GM21737 (cell line): Measurements from ENCODE around the gene EDAR.

Experiments used
- ATAC-seq: cut with Tn5 transposase; IDR thresholded peaks from one replicate; pipeline ENCODE4 v1.9.1; 2021; ENCODE audit warnings: mild to moderate bottlenecking, moderate library complexity; ENCODE audit not compliant: unreplicated experiment

Gene EDAR

GRCh38 chr2:108988796-108989713 lies at the start of gene EDAR:
EDAR (minus strand) TSS chr2:108989220; CDS start chr2:108931014, 58,206 bp downstream.
- no peak for ATAC-seq

DNA sequence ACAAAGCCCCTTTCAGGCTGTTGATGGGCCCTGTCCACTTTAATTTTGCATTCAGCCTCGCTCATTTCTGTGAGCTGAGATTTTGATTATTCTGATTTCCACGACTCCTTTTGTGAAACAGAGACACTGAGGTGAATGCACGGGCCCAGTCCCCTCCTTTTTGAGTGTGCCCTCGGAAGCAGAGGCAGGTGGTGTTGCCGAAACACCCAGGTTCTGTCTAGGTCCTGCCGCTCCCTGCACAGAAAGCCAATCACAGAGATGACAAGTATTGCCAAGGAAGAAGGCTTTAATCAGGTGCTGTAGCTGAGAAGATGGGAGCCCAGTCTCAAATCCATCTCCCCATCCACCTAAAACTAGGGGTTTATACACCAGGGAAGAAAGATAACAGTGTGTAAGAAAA lies 44.2 kb upstream of the EDAR start:
- no peak for ATAC-seq

DNA sequence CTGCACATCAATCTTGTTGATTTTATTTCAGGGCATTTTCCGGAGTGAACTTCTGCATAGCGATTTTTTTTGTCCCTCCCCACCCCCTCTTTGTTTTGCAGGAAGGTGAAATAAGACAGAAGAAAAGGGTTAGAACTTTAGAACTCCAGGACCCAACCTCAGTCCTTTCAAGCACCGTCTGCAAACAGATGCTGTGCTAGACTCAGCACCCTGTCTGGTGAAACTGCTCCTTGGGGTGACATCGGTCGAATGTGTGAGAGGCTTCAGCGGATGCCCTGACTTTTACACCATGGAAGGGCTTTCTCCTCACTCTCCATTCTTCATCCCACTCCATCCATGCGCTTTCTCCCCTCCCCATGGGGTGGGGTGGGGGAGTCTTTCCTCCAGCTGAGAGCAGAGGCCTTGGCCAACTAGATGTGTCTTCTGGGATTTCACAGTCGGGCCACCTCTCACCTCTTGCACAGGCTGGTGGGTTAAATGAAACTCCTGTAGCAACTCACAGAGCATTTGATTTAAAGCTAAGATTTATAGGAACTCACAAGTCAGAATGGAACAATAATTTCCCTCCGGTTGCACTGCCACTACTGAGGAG lies 43.3 kb upstream of the EDAR start:
- no peak for ATAC-seq

DNA sequence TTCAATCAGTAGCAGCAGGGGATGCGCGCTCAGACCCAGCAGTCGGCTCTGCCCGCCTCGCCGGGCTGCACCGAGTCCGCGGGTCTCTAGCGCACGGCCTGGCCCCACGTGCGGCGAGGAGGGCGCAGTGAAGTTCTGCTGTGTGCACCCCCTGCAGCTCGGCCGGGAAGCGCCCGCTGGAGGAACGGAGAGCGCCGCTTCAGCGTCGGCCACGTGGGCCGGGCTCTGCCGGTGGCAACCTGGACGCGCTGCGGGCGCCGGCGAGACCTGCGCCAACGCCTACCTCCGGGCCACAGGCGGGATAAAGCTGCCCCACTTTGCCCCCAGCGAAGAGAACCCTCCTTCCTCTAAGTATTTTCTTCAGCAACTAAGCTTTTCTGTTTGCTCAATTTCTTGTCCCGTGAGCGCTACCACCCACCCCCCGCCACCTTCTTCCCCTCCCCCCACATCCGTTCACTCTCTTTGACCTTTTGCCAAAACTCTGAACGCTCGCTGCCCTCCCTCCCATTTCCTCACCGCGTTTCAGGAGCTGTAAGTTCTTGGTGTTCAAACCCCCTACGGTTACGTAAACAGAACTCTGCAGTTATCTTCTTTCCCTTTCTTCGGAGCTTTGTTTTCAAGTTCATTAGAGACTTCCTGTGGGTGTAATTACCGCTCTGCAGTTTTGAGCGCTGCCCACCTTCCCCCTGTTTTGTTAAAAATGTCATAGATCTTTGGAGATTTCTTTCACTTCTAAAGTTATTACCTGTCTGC lies 42.6 kb upstream of the EDAR start:
- peak; percentile 65 for ATAC-seq

- no peak for ATAC-seq
Observed at GRCh38 chr2:109030870-109031475, 42.0 kb upstream of the EDAR start.

GRCh38 chr2:109029490-109030201 lies 40.6 kb upstream of the EDAR start:
- no peak for ATAC-seq

- ATAC-seq: no peak
Observed at GRCh38 chr2:109028738-109029489, 39.9 kb upstream of the EDAR start.

DNA sequence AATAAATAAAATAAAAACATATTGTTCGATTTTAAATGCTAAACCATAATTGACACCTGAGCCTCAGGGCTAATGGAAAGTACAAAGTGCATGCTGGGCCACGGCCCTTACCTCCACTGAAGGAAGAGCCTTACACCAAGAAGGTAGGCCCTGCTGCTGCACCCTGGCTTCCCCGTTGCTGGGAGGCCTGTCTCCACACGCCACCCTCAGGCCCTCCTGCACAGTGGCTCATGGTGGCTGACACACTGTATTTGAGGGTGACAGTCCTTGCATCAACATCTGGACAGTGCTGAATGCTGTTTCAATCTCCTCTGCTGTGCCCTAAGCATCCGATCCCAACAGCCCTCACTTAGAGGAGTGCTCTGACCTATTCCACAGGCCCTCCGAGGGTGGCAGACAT lies 39.3 kb upstream of the EDAR start:
- ATAC-seq: no peak

DNA sequence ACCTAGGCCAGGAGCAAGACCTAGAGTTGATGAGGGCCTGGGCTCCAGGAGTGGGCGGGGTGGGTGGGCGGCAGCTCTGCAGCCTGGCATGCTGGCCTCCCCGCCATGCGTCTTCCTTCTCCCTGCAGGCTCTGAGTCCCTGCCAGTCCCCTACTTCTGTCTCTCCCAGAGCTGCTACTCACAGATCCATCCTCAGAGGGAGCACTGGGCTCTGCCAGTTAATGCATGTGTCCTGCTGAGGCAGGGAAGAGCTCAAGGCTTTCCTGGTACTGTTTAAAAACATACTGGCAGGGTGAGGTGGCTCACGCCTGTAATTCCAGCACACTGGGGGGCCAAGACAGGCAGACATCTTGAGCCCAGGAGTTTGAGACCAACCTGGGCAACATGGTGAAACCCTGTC lies 38.7 kb upstream of the EDAR start:
- ATAC-seq: no peak

GRCh38 chr2:109024477-109024876 lies 35.5 kb upstream of the EDAR start:
- ATAC-seq: no peak

DNA sequence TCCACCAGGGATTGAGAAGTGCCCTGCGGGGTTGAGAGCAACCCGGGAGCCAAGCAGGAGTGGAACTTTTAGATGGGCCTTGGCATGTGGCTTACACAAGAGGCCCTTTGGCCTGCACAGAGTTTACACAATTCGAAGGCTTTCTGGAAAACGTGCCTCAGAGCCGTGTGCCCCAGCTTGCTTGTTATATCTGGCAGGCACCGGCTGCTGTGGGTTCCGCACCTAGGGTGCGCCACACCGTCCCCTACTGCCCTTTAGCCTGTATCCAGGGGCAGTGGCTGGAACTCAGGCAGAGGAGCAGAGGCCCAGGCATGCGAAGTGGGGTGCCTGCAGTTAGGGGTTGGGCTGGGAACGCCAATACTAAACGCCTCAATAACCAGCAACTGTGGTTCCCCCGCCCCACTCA lies 32.9 kb upstream of the EDAR start:
- ATAC-seq: no peak

GRCh38 chr2:109020217-109020637 lies 31.2 kb upstream of the EDAR start:
- no peak for ATAC-seq

DNA sequence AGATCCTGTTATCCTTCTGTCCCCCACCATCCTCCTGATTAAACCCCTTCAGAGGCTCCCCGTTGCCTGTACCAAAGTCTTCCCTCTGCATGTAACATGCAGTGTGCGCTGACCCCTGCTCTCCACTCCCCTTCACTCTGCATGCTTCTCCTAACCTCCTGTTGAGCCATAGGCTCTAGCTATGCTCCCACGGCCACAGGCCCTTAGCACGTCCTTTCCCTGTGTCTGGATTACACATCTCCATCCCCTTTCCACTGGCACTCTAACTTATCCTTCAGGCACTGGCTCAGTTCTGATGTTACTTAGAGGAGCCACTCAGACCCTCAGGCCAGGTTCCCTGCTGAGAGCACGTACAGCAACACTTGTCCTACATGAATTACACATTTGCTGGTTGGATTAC lies 29.4 kb upstream of the EDAR start:
- no peak for ATAC-seq

DNA sequence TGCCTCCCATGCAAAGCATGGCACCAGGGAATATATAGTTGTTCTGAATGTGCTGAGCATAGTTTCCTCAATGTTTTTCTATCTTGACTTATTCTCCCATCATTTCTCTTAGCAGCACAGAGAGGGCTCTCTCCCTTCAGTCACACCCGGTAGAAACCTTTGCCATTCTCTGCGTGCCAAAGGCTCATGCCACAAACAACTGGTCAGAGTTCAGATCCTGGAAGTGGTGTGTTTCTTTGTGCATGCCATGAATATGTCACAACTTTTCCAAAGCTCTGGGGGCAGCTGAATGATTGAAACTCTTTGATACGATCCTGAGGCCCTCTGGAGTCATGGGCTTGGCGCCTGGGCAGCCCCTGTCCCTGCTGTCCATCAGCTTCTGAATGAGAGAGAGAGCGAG lies 28.0 kb upstream of the EDAR start:
- ATAC-seq: no peak

DNA sequence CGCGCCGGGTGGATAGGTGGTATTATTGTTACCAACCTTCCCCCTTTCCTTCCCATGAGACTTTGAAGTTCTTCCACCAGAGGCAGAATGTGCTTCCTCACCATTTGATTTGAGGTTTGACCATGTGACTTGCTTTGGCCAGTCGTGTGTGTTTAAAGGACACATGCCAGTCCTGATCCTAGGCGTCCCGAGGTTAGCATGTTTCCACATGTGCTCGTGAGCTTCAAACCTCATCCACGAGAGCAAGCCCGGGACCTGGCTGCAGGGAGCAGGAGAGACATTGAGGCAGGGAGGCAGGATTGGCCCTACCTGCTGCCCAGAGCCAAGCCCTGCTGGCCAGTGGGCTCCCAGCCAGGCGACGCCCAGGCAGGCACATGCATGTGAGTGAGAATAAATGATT lies 27.4 kb upstream of the EDAR start:
- ATAC-seq: no peak

- no peak for ATAC-seq
Observed at GRCh38 chr2:109014476-109014875, 25.5 kb upstream of the EDAR start.

- no peak for ATAC-seq
Observed at GRCh38 chr2:109013051-109013450, 24.0 kb upstream of the EDAR start.

GRCh38 chr2:109009920-109010610 lies 21.0 kb upstream of the EDAR start:
- no peak for ATAC-seq

GRCh38 chr2:109006971-109007370 lies 18.0 kb upstream of the EDAR start:
- ATAC-seq: no peak
